HG03045 (cell line): ENCODE data around the gene MPDU1.
"Not testable (repeated sequence)": the region's sequence is repeated elsewhere in the genome, so short reads cannot be mapped to it uniquely, and the experiment has no call there.

Experiments
- ATAC-seq: cut with Tn5 transposase; IDR thresholded peaks from one replicate; pipeline ENCODE4 v1.9.1; 2021; ENCODE audit warnings: mild to moderate bottlenecking, moderate library complexity; ENCODE audit not compliant: unreplicated experiment

Gene MPDU1

GRCh38 chr17:7614425-7615264, 31.0 kb downstream of the MPDU1 start, which contains the start of gene FXR2:
Gene FXR2 (minus strand): TSS chr17:7614897. CDS start chr17:7614532, 365 bp downstream.
- peak; percentile 84 for ATAC-seq

DNA sequence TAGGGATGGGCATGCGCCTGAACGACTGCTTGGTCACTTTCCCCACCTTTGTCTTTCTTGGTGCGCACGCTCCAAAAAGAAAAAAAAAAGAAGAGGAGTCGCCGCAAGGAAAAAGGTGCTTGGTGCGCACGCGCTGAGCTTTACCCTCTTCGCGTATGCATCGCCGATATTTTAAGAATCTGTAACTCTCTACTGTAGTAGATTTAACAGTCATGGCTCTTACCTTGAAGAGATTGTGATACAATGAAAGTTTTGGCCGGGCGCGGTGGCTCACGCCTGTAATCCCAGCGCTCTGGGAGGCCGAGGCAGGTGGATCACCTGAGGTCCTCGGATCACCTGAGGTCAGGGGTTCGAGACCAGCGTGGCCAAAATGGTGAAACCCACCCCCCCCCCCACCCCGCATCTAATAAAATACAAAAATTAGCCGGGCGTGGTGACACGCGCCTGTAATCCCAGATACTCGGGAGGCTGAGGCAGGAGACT, 31.7 kb downstream of the MPDU1 start:
- no peak for ATAC-seq

- no peak for ATAC-seq
Observed at GRCh38 chr17:7618608-7619007, 35.0 kb downstream of the MPDU1 start.

GRCh38 chr17:7620835-7621234, 37.2 kb downstream of the MPDU1 start:
- no peak for ATAC-seq

- ATAC-seq: no peak
Observed at GRCh38 chr17:7623661-7624060, 40.0 kb downstream of the MPDU1 start.

- ATAC-seq: not testable (repeated sequence)
Observed at GRCh38 chr17:7625749-7626148, 42.1 kb downstream of the MPDU1 start.

DNA sequence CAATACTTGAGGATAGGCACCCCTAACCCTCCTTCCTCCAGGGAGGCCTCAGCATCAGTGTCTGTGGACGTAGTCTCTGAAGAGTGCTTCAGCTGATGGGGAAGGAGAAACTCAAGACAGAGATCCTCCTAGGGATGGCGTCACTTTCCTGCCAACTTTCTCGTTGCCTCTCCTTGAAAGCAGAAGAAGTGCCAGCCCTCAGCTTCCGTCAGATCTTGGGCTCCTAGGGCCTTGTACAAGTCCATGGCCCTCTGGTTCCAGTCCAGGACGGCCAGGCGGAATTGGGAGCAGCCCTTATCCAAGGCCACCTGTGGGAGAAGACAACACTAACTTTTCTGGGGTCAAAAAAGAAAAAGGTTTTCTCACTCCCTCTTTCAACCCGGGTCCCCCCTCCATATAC, 42.7 kb downstream of the MPDU1 start:
- no peak for ATAC-seq

DNA sequence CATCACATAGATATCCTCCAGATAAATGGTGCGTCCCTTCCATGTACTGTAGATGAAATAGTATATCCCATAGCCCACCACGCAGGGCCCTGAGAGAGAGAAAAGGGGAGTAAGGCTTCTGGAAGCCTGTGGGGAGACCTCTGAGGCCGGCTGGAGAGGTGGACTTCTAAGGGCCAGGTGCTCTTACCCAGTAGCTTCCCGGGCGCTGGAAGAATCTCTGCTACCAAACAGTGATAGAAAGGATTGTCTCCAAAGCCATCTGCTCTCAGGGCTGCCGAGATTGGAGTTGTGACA, 43.3 kb downstream of the MPDU1 start:
- ATAC-seq: no peak

GRCh38 chr17:7627250-7628121, 43.8 kb downstream of the MPDU1 start, which contains the start of gene SAT2:
Gene SAT2 (minus strand): TSS chr17:7627821. CDS start chr17:7627635, 186 bp downstream.
- peak; percentile 88 for ATAC-seq

DNA sequence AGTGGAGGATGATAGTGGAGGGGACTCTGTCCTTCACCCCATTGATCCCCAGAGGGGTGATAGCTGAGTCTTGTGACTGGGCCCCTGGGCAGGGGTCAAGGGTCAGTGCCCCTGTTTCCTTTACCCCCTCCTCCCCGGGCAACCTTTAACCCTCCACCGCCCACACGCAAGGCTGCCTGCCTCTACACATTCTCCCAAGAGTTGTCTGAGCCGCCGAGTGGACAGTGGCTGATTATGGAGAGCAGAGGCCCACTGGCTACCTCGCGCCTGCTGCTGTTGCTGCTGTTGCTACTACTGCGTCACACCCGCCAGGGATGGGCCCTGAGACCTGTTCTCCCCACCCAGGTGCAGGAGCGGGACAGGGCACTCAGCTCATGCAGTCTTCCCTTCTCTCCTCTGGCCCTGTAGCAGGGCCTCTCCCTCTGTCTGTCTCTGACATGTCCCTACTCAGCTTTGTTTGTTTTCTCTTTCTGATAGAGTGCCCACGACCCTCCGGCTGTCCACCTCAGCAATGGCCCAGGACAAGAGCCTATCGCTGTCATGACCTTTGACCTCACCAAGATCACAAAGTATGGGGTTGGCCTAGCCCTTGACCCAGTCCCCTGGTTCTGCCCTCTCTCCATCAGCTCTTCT, 46.4 kb downstream of the MPDU1 start, which contains the start of gene SHBG:
Gene SHBG, plus strand, starts transcription at position 197 of the 633 bp plus-strand sequence. Its CDS starts 38 bp downstream, at position 235.
- no peak for ATAC-seq

- ATAC-seq: no peak
Observed at GRCh38 chr17:7631398-7632380, 48.0 kb downstream of the MPDU1 start.

- no peak for ATAC-seq
Observed at GRCh38 chr17:7632492-7632894, 48.8 kb downstream of the MPDU1 start.

GRCh38 chr17:7633093-7633492, 49.4 kb downstream of the MPDU1 start:
- ATAC-seq: no peak

- ATAC-seq: no peak
Observed at GRCh38 chr17:7634384-7634783, 50.7 kb downstream of the MPDU1 start.

DNA sequence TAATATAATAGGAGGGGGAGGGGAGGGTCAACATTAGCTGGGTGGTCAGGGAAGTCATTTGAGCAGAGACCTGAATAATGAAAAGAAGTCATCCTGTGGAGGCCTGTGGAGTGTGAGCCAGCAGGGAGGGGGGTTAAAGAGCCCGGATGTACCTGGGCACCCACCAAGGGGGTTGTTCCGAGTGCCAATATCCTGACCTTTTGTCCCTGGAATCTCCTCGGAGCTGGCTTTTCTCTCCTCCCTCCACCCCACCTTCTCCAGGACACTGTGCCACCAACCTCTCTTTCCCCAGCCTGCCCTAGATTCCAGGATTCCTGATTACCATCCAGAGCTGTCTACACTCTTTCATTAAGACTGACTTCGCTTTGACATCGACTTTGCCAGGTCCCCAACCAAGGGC, 52.5 kb downstream of the MPDU1 start:
- no peak for ATAC-seq
